ENCODE measurements around the gene CRADD.
"Not testable (repeated sequence)": the region's sequence is repeated elsewhere in the genome, so short reads cannot be mapped to it uniquely, and the experiment has no call there.

The CRADD gene

GRCh38 chr12:93913845-93914244, 236.7 kb downstream of the CRADD start:
- DNase-seq: peak; percentile 17

- DNase-seq: no peak
These were observed 237.1 kb downstream of the CRADD start for GRCh38 chr12:93914281-93914680.

- DNase-seq: no peak
These were observed 238.2 kb downstream of the CRADD start for GRCh38 chr12:93915411-93915810.

GRCh38 chr12:93916402-93916801, 239.2 kb downstream of the CRADD start:
- no peak for DNase-seq

GRCh38 chr12:93918262-93918661, 241.1 kb downstream of the CRADD start:
- no peak for DNase-seq

GRCh38 chr12:93918900-93919299, 241.7 kb downstream of the CRADD start:
- no peak for DNase-seq

GRCh38 chr12:93921521-93921920, 244.3 kb downstream of the CRADD start:
- DNase-seq: no peak

- no peak for DNase-seq
These were observed 245.4 kb downstream of the CRADD start for GRCh38 chr12:93922583-93923006.

- no peak for DNase-seq
These were observed 247.2 kb downstream of the CRADD start for GRCh38 chr12:93924367-93924766.

GRCh38 chr12:93925585-93926205, 248.5 kb downstream of the CRADD start:
- peak; percentile 5 for DNase-seq

- DNase-seq: no peak
These were observed 249.1 kb downstream of the CRADD start for GRCh38 chr12:93926237-93926636.

GRCh38 chr12:93929081-93929480, 251.9 kb downstream of the CRADD start:
- DNase-seq: not testable (repeated sequence)

GRCh38 chr12:93937812-93938211, 260.6 kb downstream of the CRADD start:
- no peak for DNase-seq

- no peak for DNase-seq
These were observed 261.1 kb downstream of the CRADD start for GRCh38 chr12:93938317-93938716.

GRCh38 chr12:93938931-93939330, 261.8 kb downstream of the CRADD start:
- DNase-seq: no peak

GRCh38 chr12:93939641-93940325, 262.6 kb downstream of the CRADD start:
- DNase-seq: no peak

- no peak for DNase-seq
These were observed 266.6 kb downstream of the CRADD start for GRCh38 chr12:93943780-93944179.

- DNase-seq: no peak
These were observed 267.0 kb downstream of the CRADD start for GRCh38 chr12:93944201-93944600.
